GM19467 (cell line): ENCODE results near the gene PCDHGA9.
A peak's percentile ranks its signal among the peaks of the same experiment; 100 is the strongest.
"Not testable (repeated sequence)": the region's sequence is repeated elsewhere in the genome, so short reads cannot be mapped to it uniquely, and the experiment has no call there.

Experiments used
- ATAC-seq: cut with Tn5 transposase; IDR thresholded peaks from one replicate; pipeline ENCODE4 v1.9.1; 2021; ENCODE audit warnings: mild to moderate bottlenecking, moderate library complexity; ENCODE audit not compliant: unreplicated experiment

The PCDHGA9 gene

DNA sequence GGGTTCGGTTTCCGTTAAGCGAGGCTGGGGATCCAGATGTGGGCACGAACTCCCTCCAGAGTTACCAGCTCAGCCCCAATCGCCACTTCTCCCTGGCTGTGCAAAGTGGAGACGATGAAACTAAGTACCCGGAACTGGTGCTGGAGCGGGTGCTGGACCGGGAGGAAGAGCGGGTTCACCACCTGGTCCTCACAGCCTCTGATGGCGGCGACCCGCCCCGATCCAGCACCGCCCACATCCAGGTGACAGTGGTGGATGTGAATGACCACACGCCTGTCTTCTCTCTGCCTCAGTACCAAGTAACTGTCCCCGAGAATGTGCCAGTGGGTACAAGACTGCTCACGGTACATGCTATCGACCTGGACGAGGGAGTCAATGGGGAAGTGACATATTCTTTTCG is 19.2 kb upstream of the PCDHGA9 start:
- no peak for ATAC-seq

DNA sequence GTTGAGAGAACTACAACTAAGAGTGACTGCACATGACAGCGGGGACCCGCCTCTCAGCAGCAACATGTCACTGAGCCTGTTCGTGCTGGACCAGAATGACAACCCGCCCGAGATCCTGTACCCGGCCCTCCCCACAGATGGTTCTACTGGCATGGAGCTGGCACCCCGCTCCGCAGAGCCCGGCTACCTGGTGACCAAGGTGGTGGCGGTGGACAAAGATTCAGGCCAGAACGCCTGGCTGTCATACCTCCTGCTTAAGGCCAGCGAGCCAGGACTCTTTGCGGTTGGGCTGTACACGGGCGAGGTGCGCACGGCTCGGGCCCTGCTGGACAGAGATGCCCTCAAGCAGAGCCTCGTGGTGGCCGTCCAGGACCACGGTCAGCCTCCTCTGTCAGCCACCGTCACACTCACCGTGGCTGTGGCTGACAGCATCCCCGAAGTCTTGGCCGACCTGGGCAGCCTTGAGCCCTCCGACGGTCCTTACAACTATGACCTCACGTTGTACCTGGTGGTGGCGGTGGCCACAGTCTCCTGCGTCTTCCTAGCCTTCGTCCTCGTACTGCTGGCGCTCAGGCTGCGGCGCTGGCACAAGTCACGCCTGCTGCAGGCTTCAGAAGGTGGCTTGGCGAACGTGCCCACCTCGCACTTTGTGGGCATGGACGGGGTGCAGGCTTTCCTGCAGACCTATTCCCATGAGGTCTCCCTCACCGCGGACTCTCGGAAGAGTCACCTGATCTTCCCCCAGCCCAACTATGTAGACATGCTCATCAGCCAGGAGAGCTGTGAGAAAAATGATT is 17.9 kb upstream of the PCDHGA9 start:
- ATAC-seq: no peak

DNA sequence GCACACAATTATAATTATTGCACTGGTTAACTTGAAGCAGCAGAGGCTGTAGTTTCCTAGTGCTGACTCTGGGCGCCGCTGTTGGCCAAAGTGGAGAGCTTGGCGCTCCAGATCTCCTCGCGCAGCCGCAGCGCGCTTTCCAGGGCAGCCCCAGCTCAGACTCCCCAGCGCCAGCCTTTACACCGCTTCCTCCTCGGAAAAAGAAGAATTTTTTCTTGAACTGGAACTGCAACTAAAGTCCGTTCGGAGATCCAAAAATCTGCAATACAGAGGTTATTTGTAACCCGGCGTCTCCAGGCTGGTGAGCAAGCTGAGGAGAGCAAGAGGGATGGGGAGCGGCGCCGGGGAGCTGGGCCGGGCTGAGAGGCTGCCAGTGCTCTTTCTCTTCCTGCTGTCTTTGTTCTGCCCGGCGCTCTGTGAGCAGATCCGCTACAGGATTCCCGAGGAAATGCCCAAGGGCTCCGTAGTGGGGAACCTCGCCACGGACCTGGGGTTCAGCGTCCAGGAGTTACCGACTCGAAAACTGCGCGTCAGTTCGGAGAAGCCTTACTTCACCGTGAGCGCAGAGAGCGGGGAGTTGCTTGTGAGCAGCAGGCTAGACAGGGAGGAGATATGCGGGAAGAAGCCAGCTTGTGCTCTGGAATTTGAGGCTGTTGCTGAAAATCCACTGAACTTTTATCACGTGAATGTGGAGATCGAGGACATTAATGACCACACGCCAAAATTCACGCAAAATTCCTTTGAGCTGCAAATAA is 14.8 kb upstream of the PCDHGA9 start, which contains the start of gene PCDHGB4:
Gene PCDHGB4, plus strand, starts transcription at position 142 of the 755 bp plus-strand sequence. Its CDS starts 187 bp downstream, at position 329.
- not testable (repeated sequence) for ATAC-seq

DNA sequence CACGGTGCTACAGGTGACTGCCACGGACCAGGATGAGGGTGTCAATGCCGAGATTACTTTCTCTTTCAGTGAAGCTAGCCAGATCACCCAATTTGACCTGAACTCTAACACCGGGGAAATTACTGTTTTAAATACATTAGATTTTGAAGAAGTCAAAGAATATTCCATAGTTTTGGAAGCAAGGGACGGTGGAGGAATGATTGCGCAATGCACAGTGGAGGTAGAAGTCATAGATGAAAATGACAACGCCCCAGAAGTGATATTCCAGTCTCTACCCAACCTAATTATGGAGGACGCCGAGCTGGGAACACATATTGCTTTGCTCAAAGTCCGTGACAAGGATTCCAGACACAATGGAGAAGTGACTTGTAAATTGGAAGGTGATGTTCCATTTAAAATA is 13.9 kb upstream of the PCDHGA9 start:
- no peak for ATAC-seq

DNA sequence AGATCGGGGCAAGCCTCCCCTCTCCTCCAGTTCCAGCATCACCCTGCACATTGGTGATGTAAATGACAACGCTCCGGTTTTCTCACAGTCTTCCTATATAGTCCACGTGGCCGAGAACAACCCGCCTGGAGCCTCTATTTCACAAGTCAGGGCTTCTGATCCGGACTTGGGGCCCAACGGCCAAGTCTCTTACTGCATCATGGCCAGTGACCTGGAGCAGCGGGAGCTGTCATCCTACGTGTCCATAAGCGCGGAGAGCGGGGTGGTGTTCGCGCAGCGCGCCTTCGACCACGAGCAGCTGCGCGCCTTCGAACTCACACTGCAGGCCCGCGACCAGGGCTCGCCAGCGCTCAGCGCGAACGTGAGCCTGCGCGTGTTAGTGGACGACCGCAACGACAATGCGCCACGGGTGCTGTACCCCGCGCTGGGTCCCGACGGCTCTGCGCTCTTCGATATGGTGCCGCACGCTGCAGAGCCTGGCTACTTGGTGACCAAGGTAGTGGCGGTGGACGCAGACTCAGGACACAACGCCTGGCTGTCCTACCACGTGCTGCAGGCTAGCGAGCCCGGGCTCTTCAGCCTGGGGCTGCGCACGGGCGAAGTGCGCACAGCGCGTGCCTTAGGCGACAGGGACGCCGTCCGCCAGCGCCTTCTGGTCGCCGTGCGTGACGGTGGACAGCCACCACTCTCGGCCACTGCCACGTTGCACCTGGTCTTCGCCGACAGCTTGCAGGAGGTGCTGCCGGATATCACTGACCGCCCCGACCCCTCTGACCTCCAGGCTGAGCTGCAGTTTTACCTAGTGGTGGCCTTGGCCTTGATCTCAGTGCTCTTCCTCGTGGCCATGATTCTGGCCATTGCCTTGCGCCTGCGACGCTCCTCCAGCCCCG is 13.2 kb upstream of the PCDHGA9 start:
- no peak for ATAC-seq

DNA sequence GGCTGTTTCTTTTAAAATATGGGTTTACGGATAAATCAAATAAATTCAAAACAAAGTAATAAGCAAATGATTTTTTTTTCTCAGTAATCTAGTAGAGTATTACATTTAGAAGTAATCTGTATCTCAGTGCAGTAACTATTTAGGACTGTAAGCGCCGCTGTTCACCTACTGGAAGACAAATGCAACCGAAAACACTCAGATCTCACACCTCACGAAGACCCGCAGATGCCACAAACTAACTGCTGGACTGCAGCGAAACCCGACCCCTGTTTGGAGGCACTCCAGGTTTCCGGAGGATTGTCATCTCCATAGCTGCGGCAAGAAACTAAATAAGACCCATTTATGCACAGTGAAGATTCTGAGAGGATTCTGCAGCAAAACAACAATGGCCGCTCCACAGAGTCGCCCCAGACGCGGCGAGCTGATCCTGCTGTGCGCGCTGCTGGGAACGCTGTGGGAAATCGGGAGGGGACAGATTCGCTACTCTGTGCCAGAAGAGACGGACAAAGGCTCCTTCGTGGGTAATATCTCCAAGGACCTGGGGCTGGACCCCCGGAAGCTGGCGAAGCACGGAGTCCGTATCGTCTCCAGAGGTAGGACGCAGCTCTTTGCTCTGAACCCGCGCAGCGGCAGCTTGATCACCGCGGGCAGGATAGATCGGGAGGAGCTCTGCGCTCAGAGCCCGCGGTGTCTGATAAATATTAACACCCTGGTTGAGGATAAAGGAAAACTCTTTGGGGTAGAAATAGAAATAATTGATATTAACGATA is 10.0 kb upstream of the PCDHGA9 start, which contains the start of gene PCDHGA8:
Gene PCDHGA8, plus strand, starts transcription at position 205 of the 770 bp plus-strand sequence. Its CDS starts 181 bp downstream, at position 386.
- no peak for ATAC-seq

DNA sequence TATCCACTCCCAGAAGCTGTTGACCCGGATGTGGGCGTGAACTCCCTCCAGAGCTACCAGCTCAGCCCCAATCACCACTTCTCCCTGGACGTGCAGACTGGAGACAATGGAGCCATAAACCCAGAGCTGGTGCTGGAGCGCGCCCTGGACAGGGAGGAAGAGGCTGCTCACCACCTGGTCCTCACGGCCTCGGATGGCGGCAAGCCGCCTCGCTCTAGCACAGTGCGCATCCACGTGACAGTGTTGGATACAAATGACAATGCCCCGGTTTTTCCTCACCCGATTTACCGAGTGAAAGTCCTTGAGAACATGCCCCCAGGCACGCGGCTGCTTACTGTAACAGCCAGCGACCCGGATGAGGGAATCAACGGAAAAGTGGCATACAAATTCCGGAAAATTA is 9.3 kb upstream of the PCDHGA9 start:
- ATAC-seq: no peak

DNA sequence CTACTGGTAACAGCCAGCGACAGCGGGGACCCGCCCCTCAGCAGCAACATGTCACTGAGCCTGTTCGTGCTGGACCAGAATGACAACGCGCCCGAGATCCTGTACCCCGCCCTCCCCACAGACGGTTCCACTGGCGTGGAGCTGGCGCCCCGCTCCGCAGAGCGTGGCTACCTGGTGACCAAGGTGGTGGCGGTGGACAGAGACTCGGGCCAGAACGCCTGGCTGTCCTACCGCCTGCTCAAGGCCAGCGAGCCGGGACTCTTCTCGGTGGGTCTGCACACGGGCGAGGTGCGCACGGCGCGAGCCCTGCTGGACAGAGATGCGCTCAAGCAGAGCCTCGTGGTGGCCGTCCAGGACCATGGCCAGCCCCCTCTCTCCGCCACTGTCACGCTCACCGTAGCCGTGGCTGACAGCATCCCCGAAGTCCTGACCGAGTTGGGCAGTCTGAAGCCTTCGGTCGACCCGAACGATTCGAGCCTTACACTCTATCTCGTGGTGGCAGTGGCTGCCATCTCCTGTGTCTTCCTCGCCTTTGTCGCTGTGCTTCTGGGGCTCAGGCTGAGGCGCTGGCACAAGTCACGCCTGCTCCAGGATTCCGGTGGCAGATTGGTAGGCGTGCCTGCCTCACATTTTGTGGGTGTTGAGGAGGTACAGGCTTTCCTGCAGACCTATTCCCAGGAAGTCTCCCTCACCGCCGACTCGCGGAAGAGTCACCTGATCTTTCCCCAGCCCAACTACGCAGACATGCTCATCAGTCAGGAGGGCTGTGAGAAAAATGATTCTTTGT is 8.0 kb upstream of the PCDHGA9 start:
- not testable (repeated sequence) for ATAC-seq

DNA sequence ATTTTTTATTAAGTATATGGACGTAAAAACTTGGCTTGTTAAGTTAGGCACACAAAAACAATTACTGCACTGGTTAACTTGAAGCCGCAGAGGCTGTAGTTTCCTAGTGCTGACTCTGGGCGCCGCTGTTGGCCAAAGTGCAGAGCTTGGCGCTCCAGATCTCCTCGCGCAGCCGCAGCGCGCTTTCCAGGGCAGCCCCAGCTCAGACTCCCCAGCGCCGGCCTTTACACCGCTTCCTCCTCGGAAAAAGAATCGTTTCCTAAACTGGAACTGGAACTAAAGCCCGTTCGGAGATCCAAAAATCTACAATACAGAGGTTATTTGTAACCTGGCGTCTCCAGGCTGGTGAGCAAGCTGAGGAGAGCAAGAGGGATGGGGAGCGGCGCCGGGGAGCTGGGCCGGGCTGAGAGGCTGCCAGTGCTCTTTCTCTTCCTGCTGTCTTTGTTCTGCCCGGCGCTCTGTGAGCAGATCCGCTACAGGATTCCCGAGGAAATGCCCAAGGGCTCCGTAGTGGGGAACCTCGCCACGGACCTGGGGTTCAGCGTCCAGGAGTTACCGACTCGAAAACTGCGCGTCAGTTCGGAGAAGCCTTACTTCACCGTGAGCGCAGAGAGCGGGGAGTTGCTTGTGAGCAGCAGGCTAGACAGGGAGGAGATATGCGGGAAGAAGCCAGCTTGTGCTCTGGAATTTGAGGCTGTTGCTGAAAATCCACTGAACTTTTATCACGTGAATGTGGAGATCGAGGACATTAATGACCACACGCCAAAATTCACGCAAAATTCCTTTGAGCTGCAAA is 4.6 kb upstream of the PCDHGA9 start, which contains the start of gene PCDHGB5:
Gene PCDHGB5, plus strand, starts transcription at position 192 of the 796 bp plus-strand sequence. Its CDS starts 181 bp downstream, at position 373.
- not testable (repeated sequence) for ATAC-seq

DNA sequence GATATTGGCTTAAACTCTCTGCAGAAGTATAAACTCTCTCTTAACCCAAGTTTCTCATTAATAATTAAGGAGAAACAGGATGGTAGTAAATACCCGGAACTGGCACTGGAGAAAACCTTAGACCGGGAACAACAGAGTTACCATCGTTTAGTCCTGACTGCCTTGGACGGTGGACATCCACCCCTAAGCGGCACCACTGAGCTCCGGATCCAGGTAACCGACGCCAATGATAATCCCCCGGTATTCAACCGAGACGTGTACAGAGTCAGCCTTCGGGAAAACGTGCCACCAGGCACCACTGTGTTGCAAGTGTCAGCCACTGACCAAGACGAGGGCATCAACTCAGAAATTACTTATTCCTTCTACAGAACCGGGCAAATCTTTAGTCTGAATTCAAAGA is 4.0 kb upstream of the PCDHGA9 start:
- ATAC-seq: no peak

DNA sequence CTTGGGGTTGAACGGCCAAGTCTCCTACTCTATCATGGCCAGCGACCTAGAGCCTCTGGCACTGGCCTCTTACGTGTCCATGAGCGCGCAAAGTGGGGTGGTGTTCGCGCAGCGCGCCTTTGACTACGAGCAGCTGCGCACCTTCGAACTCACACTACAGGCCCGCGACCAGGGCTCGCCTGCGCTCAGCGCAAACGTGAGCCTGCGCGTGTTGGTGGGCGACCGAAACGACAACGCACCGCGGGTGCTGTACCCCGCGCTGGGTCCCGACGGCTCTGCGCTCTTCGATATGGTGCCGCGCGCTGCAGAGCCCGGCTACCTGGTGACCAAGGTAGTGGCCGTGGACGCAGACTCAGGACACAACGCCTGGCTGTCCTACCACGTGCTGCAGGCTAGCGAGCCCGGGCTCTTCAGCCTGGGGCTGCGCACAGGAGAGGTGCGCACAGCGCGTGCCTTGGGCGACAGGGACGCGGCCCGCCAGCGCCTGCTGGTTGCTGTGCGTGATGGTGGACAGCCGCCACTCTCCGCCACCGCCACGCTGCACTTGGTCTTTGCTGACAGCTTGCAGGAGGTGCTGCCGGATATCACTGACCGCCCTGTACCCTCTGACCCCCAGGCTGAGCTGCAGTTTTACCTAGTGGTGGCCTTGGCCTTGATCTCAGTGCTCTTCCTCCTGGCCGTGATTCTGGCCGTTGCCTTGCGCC is 2.9 kb upstream of the PCDHGA9 start:
- ATAC-seq: no peak

DNA sequence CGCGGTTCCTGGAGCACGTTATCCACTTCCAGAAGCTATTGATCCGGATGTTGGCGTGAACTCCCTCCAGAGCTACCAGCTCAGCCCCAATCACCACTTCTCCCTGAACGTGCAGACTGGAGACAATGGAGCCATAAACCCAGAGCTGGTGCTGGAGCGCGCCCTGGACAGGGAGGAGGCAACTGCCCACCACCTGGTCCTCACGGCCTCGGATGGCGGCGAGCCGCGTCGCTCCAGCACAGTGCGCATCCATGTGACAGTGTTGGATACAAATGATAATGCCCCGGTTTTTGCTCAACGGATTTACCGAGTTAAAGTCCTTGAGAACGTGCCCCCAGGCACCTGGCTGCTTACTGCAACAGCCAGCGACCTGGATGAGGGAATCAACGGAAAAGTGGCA is 809 bp downstream of the PCDHGA9 start:
- ATAC-seq: no peak

DNA sequence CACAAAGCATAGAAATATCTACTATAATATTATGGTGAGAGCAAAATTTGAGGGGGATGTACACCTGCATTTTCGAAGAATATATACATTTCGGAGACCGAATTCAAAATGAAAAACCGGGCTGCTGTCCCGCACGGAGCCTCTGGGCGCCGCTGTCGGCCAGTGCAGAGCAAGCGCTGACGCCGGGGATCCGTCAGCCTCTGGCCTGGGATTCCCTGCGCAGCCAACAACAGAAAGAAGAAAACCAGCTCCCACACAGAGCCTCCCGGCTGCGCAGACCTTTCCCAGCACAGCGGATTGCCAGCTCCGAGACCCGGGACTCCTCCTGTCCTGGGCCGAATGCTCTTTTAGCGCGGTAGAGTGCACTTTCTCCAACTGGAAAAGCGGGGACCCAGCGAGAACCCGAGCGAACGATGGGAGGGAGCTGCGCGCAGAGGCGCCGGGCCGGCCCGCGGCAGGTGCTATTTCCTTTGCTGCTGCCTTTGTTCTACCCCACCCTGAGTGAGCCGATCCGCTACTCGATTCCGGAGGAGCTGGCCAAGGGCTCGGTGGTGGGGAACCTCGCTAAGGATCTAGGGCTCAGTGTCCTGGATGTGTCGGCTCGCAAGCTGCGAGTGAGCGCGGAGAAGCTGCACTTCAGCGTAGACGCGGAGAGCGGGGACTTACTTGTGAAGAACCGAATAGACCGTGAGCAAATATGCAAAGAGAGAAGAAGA is 5.4 kb downstream of the PCDHGA9 start, which contains the start of gene PCDHGB6:
Gene PCDHGB6, plus strand, starts transcription at position 232 of the 716 bp plus-strand sequence. Its CDS starts 182 bp downstream, at position 414.
- ATAC-seq: not testable (repeated sequence)

DNA sequence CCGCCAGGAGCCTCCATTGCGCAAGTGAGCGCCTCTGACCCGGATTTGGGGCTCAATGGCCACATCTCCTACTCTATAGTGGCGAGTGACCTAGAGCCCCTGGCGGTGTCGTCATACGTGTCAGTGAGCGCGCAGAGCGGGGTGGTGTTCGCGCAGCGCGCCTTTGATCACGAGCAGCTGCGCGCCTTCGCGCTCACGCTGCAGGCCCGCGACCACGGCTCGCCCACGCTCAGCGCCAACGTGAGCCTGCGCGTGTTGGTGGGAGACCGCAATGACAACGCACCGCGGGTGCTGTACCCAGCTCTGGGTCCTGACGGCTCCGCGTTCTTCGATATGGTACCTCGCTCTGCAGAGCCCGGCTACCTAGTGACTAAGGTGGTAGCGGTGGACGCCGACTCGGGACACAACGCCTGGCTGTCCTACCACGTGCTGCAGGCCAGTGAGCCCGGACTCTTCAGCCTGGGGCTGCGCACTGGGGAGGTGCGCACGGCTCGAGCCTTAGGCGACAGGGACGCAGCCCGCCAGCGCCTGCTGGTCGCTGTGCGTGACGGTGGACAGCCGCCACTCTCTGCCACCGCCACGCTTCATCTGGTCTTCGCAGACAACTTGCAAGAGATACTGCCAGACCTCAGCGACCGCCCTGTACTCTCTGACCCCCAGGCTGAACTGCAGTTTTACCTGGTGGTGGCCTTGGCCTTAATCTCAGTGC is 7.2 kb downstream of the PCDHGA9 start:
- no peak for ATAC-seq

DNA sequence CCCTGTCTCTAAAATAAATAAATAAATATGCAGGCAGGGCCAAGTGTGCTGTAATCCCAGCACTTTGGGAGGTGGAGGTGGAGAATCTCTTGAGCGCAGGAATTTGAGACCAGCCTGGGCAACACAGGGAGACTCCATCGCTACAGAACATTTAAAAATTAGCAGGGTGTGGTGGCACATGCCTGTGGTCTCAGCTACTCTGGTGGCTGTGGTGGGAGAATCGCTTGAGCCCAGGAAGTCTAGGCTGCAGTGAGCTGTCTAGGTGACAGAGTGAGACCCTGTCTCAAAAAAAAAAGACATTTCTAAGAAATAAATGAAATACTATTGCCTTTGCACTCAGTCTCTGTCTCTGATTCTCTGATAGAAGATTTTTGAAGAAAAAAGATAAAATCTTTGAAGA is 9.0 kb downstream of the PCDHGA9 start:
- ATAC-seq: no peak

DNA sequence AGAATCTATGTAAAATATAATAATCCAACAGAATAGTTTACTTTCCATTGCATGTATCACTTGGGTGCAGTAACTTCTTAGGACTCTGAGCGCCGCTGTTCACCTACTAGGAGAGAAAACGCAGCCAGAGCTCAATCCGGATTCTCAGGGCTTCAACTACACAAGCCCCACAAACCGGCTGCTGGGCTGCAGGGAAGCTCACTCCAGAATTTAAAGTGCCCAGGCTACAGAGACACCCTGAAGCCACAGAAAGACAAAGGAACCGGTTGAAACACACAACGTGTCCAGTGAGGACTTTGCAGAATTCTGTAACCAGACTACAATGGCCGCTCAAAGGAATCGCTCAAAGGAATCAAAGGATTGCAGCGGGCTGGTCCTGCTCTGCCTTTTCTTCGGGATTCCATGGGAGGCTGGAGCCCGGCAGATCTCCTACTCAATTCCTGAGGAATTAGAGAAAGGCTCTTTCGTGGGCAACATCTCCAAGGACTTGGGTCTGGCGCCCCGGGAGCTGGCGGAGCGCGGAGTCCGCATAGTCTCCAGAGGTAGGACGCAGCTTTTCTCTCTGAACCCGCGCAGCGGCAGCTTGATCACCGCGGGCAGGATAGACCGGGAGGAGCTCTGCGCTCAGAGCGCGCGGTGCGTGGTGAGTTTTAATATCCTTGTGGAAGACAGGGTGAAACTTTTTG is 10.4 kb downstream of the PCDHGA9 start, which contains the start of gene PCDHGA10:
Gene PCDHGA10, plus strand, starts transcription at position 134 of the 686 bp plus-strand sequence. Its CDS starts 189 bp downstream, at position 323.
- peak; percentile 66 for ATAC-seq
